Measurements from ENCODE around the gene DYNC1H1.

The DYNC1H1 gene

GRCh38 chr14:101950516-101951215 is 13.7 kb upstream of the DYNC1H1 start:
- Histone ChIP-seq H3K4me1 (ENCODE audit: control extremely low read depth in 1 of 4, control insufficient read depth in 4 of 4, insufficient read depth in 4 of 4, low read length in 3 of 4) (peaks cover 0 to 20% (median 18%) of the 10 kb centered on the region in 4 experiments), H3K36me3 (ENCODE audit: control insufficient read depth in 4 of 4, insufficient read depth in 4 of 4, low read length in 3 of 4) (no peaks in the 10 kb centered on the region), H3K27me3 (replicated peaks in 2 of 5; ENCODE audit: control insufficient read depth in 4 of 5, insufficient read depth in 5 of 5, low read length in 4 of 5) (peaks cover 0 to 9% (median 0%) of the 10 kb centered on the region in 5 experiments), H3K27ac (ENCODE audit: insufficient read depth in 1 of 2, low read depth in 1 of 2, low read length in 2 of 2, poor library complexity in 1 of 2, severe bottlenecking in 2 of 2) (no peak overlapping the region), H3K9me3 (ENCODE audit: control extremely low read depth in 1 of 5, control insufficient read depth in 4 of 5, insufficient read depth in 2 of 5, low read depth in 1 of 5, low read length in 4 of 5) (no peaks in the 10 kb centered on the region), H3K4me3 (ENCODE audit: control insufficient read depth in 1 of 7, extremely low read depth in 1 of 7, insufficient read depth in 4 of 7, low read depth in 2 of 7, low read length in 6 of 7) (no peak overlapping the region)
- CTCF ChIA-PET: interaction anchor here (0.9 to 1.2 kb wide), 5 partner anchors 9 to 200 kb away, joined by 3 to 4 read pairs (median 3); no protein-coding TSS in a partner anchor
- 95% methylated on average over 3 of the region's 4 CpGs for WGBS (ENCODE audit: insufficient coverage)
- POLR2A ChIA-PET: no interaction called here
- DNase-seq: no peak

DNA sequence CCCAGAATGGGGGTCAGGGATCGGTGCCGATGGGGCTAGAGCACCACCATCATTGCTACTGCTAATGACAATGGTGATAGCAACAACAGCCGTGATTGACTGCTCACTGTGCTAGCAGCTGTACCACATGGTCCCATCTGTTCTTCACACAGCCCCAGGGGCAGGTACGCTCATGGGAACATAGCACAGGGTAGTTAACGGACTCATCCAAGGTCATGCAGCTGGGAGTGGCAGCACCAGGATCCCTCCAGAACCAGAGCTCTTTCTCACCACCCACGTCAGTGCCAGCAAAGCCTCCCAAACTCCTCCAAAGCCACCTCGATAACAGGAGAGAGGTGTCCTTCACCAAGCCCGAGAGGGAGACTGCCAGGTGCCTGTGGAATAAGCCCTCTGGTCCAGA is 11.2 kb upstream of the DYNC1H1 start:
- ChIA-PET POLR2A (interaction anchor here (0.9 kb wide), 1 partner anchor 183 kb away, joined by 5 read pairs; no protein-coding TSS in a partner anchor), CTCF (interaction anchor here (0.7 to 1.8 kb wide), 8 partner anchors 8 to 247 kb away, joined by 3 to 5 read pairs (median 3); no protein-coding TSS in a partner anchor)
- 96% methylated on average over 7 of the region's 8 CpGs for WGBS (ENCODE audit: insufficient coverage)
- no peak overlapping the region for H3K27ac ChIP-seq (ENCODE audit: insufficient read depth in 1 of 2, low read depth in 1 of 2, low read length in 2 of 2, poor library complexity in 1 of 2, severe bottlenecking in 2 of 2)
- H3K4me3 ChIP-seq (ENCODE audit: control insufficient read depth in 1 of 7, extremely low read depth in 1 of 7, insufficient read depth in 4 of 7, low read depth in 2 of 7, low read length in 6 of 7): no peak overlapping the region
- H3K4me1 ChIP-seq (ENCODE audit: control extremely low read depth in 1 of 4, control insufficient read depth in 4 of 4, insufficient read depth in 4 of 4, low read length in 3 of 4): peaks cover 0 to 15% (median 13%) of the 10 kb centered on the region in 4 experiments
- no peak for DNase-seq
- H3K36me3 ChIP-seq (ENCODE audit: control insufficient read depth in 4 of 4, insufficient read depth in 4 of 4, low read length in 3 of 4): no peaks in the 10 kb centered on the region
- no peaks in the 10 kb centered on the region for H3K27me3 ChIP-seq (replicated peaks in 2 of 5; ENCODE audit: control insufficient read depth in 4 of 5, insufficient read depth in 5 of 5, low read length in 4 of 5)
- no peaks in the 10 kb centered on the region for H3K9me3 ChIP-seq (ENCODE audit: control extremely low read depth in 1 of 5, control insufficient read depth in 4 of 5, insufficient read depth in 2 of 5, low read depth in 1 of 5, low read length in 4 of 5)

DNA sequence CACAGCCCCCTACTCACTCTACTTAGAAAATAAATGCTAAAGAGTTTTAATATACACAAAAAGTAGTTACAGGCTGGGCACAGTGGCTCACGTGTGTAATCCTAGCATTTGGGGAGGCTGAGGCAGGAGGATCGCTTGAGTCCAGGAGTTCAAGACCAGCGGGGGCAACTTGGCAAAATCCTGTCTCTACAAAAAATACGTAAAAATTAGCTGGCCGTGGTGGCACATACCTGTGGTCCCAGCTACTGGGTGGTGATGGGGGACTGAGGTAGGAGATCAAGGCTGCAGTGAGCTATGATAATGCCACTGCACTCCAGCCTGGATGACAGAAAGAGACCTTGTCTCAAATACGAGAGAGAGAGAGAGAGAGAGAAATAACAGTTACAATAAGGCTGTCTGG is 9.9 kb upstream of the DYNC1H1 start:
- peaks cover 0 to 2% (median under 1%) of the 10 kb centered on the region in 4 experiments for H3K4me1 ChIP-seq (ENCODE audit: control extremely low read depth in 1 of 4, control insufficient read depth in 4 of 4, insufficient read depth in 4 of 4, low read length in 3 of 4)
- ChIA-PET CTCF (interaction anchor here (1.1 kb wide), 1 partner anchor 46 kb away, joined by 3 read pairs; no protein-coding TSS in a partner anchor), POLR2A (no interaction called here)
- DNase-seq: no peak
- WGBS (ENCODE audit: insufficient coverage): 96% methylated on average over 6 of the region's 6 CpGs
- H3K4me3 ChIP-seq (ENCODE audit: control insufficient read depth in 1 of 7, extremely low read depth in 1 of 7, insufficient read depth in 4 of 7, low read depth in 2 of 7, low read length in 6 of 7): no peak overlapping the region
- H3K27me3 ChIP-seq (replicated peaks in 2 of 5; ENCODE audit: control insufficient read depth in 4 of 5, insufficient read depth in 5 of 5, low read length in 4 of 5): no peaks in the 10 kb centered on the region
- H3K36me3 ChIP-seq (ENCODE audit: control insufficient read depth in 4 of 4, insufficient read depth in 4 of 4, low read length in 3 of 4): no peaks in the 10 kb centered on the region
- H3K27ac ChIP-seq (ENCODE audit: insufficient read depth in 1 of 2, low read depth in 1 of 2, low read length in 2 of 2, poor library complexity in 1 of 2, severe bottlenecking in 2 of 2): no peak overlapping the region
- H3K9me3 ChIP-seq (ENCODE audit: control extremely low read depth in 1 of 5, control insufficient read depth in 4 of 5, insufficient read depth in 2 of 5, low read depth in 1 of 5, low read length in 4 of 5): no peaks in the 10 kb centered on the region

- no peaks in the 10 kb centered on the region for H3K36me3 ChIP-seq (ENCODE audit: control insufficient read depth in 4 of 4, insufficient read depth in 4 of 4, low read length in 3 of 4)
- H3K27me3 ChIP-seq (replicated peaks in 2 of 5; ENCODE audit: control insufficient read depth in 4 of 5, insufficient read depth in 5 of 5, low read length in 4 of 5): no peaks in the 10 kb centered on the region
- POLR2A ChIA-PET: no interaction called here
- no peak overlapping the region for H3K4me3 ChIP-seq (ENCODE audit: control insufficient read depth in 1 of 7, extremely low read depth in 1 of 7, insufficient read depth in 4 of 7, low read depth in 2 of 7, low read length in 6 of 7)
- H3K27ac ChIP-seq (ENCODE audit: insufficient read depth in 1 of 2, low read depth in 1 of 2, low read length in 2 of 2, poor library complexity in 1 of 2, severe bottlenecking in 2 of 2): no peak overlapping the region
- 97% methylated on average over 33 of the region's 34 CpGs for WGBS (ENCODE audit: insufficient coverage)
- H3K9me3 ChIP-seq (ENCODE audit: control extremely low read depth in 1 of 5, control insufficient read depth in 4 of 5, insufficient read depth in 2 of 5, low read depth in 1 of 5, low read length in 4 of 5): no peaks in the 10 kb centered on the region
- DNase-seq: no peak
- CTCF ChIA-PET: interaction anchor here (1.3 kb wide), 2 partner anchors 9 to 11 kb away, joined by 4 to 5 read pairs; no protein-coding TSS in a partner anchor
- no peaks in the 10 kb centered on the region for H3K4me1 ChIP-seq (ENCODE audit: control extremely low read depth in 1 of 4, control insufficient read depth in 4 of 4, insufficient read depth in 4 of 4, low read length in 3 of 4)
Measured at GRCh38 chr14:101955695-101956161, 8.6 kb upstream of the DYNC1H1 start.

GRCh38 chr14:101956179-101956885 is 8.0 kb upstream of the DYNC1H1 start:
- ChIA-PET POLR2A (no interaction called here), CTCF (interaction anchor here (1.3 kb wide), 2 partner anchors 9 to 11 kb away, joined by 4 to 5 read pairs; no protein-coding TSS in a partner anchor)
- no peaks in the 10 kb centered on the region for H3K4me1 ChIP-seq (ENCODE audit: control extremely low read depth in 1 of 4, control insufficient read depth in 4 of 4, insufficient read depth in 4 of 4, low read length in 3 of 4)
- DNase-seq: no peak
- H3K36me3 ChIP-seq (ENCODE audit: control insufficient read depth in 4 of 4, insufficient read depth in 4 of 4, low read length in 3 of 4): no peaks in the 10 kb centered on the region
- H3K27me3 ChIP-seq (replicated peaks in 2 of 5; ENCODE audit: control insufficient read depth in 4 of 5, insufficient read depth in 5 of 5, low read length in 4 of 5): no peaks in the 10 kb centered on the region
- H3K9me3 ChIP-seq (ENCODE audit: control extremely low read depth in 1 of 5, control insufficient read depth in 4 of 5, insufficient read depth in 2 of 5, low read depth in 1 of 5, low read length in 4 of 5): no peaks in the 10 kb centered on the region
- WGBS (ENCODE audit: insufficient coverage): 98% methylated on average over 24 of the region's 25 CpGs
- H3K4me3 ChIP-seq (ENCODE audit: control insufficient read depth in 1 of 7, extremely low read depth in 1 of 7, insufficient read depth in 4 of 7, low read depth in 2 of 7, low read length in 6 of 7): no peak overlapping the region
- H3K27ac ChIP-seq (ENCODE audit: insufficient read depth in 1 of 2, low read depth in 1 of 2, low read length in 2 of 2, poor library complexity in 1 of 2, severe bottlenecking in 2 of 2): no peak overlapping the region

- POLR2A ChIA-PET: interaction anchor here (0.6 kb wide), 1 partner anchor 65 kb away, joined by 8 read pairs; no protein-coding TSS in a partner anchor
- 87% methylated on average over 13 of the region's 13 CpGs for WGBS (ENCODE audit: insufficient coverage)
- peak; percentile 66 to 88 (median 77) for DNase-seq
- H3K4me1 ChIP-seq (ENCODE audit: control extremely low read depth in 1 of 4, control insufficient read depth in 4 of 4, insufficient read depth in 4 of 4, low read length in 3 of 4): no peaks in the 10 kb centered on the region
- no peaks in the 10 kb centered on the region for H3K9me3 ChIP-seq (ENCODE audit: control extremely low read depth in 1 of 5, control insufficient read depth in 4 of 5, insufficient read depth in 2 of 5, low read depth in 1 of 5, low read length in 4 of 5)
- H3K27ac ChIP-seq (ENCODE audit: insufficient read depth in 1 of 2, low read depth in 1 of 2, low read length in 2 of 2, poor library complexity in 1 of 2, severe bottlenecking in 2 of 2): no peak overlapping the region
- H3K36me3 ChIP-seq (ENCODE audit: control insufficient read depth in 4 of 4, insufficient read depth in 4 of 4, low read length in 3 of 4): no peaks in the 10 kb centered on the region
- no peak overlapping the region for H3K4me3 ChIP-seq (ENCODE audit: control insufficient read depth in 1 of 7, extremely low read depth in 1 of 7, insufficient read depth in 4 of 7, low read depth in 2 of 7, low read length in 6 of 7)
- H3K27me3 ChIP-seq (replicated peaks in 2 of 5; ENCODE audit: control insufficient read depth in 4 of 5, insufficient read depth in 5 of 5, low read length in 4 of 5): no peaks in the 10 kb centered on the region
- CTCF ChIA-PET: interaction anchor here (0.9 to 1.7 kb wide), 2 partner anchors 9 to 21 kb away, joined by 4 to 6 read pairs; no protein-coding TSS in a partner anchor
Measured at GRCh38 chr14:101957406-101958234, 6.8 kb upstream of the DYNC1H1 start.

Data from common myeloid progenitor, CD34-positive (primary cell).